Measurements from ENCODE around the gene MRPL58.

- TF ChIP-seq CTCF (conservative IDR thresholded peaks at IDR 0.05; ENCODE audit: low read depth, low read length) (no peak), EZH2 (IDR thresholded peaks at IDR 0.05; ENCODE audit: low read length, unreplicated experiment) (no peak), EZH2phosphoT487 (IDR thresholded peaks at IDR 0.05; ENCODE audit: borderline replicate concordance, low read length) (no peak)
Measured at GRCh38 chr17:75004371-75004770, 8.1 kb upstream of the MRPL58 start.

All from PC-3 (cell line).